GM12801 (cell line): ENCODE measurements around the gene PDXK.

Source experiments
- TF ChIP-seq, protein P1 (sequence below): IDR thresholded peaks from one replicate; pipeline ENCODE4 v1.5.1; 2011; ENCODE audit warnings: control low read depth; ENCODE audit not compliant: insufficient read length; ENCODE audit errors: extremely low read depth

Gene PDXK

DNA sequence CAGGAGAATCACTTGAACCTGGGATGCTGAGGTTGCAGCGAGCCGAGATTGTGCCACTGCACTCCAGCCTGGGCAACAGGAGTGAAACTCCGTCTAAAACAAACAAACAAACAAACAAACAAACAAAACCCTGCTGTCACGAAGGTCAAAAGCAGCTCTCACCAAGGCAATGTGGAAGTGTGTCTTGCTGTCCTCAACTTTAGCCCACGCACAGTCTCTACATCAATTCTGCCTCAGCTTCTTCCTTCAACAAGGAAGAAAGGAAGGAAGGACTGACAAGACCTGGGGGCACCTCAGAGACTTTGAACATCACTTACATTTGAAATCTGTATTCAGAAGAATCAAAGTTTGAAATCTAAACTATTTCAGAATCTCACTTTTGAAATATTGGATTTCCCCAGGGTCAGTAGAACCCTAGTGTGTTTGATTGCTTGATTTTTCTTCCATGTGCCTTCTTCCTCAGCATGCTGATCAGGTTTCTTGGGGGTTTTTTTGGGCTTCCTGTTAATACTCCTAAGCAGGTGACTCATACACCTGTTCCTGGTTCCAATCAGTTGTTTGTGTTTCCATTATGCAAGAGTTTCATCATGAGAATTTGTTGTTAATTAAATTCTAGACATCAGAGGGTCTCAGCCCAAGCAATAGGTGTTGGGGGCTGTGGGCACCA lies 63.6 kb downstream of the PDXK start:
- TF ChIP-seq, protein P1, sequence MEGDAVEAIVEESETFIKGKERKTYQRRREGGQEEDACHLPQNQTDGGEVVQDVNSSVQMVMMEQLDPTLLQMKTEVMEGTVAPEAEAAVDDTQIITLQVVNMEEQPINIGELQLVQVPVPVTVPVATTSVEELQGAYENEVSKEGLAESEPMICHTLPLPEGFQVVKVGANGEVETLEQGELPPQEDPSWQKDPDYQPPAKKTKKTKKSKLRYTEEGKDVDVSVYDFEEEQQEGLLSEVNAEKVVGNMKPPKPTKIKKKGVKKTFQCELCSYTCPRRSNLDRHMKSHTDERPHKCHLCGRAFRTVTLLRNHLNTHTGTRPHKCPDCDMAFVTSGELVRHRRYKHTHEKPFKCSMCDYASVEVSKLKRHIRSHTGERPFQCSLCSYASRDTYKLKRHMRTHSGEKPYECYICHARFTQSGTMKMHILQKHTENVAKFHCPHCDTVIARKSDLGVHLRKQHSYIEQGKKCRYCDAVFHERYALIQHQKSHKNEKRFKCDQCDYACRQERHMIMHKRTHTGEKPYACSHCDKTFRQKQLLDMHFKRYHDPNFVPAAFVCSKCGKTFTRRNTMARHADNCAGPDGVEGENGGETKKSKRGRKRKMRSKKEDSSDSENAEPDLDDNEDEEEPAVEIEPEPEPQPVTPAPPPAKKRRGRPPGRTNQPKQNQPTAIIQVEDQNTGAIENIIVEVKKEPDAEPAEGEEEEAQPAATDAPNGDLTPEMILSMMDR = no peak

DNA sequence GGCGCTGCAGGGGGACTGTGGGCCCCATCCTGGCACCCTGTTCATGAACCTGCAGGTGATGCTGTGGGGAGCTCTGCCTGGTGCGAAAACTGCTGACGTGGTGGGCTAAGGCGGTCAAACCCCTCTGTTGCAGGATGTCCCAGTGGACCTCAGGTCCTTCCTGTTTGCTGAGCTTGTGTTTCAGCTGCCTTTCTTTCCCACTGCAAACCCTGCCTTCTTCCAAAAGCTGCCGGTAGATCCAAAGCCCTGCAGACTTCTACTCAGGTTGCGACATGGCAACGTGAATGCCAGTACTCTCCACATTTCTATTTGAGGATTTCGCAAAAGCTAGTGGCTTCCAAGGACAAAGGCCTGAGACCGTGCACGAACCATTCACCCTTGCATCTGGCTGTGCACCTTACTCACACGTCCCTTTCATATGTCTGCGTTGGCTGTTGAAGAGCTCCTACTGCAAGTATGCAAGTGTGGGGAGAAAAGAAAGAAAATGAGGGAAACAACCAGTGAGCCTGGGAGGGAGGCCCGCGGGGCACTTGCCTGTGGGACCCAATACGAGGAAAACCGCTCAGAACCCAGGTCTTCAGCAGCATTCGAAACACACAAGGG lies 64.3 kb downstream of the PDXK start:
- TF ChIP-seq, protein P1 = no peak

GRCh38 chr21:43785134-43785533 lies 66.2 kb downstream of the PDXK start:
- TF ChIP-seq, protein P1 = no peak

GRCh38 chr21:43786300-43786806 lies 67.4 kb downstream of the PDXK start:
- TF ChIP-seq, protein P1 = no peak

DNA sequence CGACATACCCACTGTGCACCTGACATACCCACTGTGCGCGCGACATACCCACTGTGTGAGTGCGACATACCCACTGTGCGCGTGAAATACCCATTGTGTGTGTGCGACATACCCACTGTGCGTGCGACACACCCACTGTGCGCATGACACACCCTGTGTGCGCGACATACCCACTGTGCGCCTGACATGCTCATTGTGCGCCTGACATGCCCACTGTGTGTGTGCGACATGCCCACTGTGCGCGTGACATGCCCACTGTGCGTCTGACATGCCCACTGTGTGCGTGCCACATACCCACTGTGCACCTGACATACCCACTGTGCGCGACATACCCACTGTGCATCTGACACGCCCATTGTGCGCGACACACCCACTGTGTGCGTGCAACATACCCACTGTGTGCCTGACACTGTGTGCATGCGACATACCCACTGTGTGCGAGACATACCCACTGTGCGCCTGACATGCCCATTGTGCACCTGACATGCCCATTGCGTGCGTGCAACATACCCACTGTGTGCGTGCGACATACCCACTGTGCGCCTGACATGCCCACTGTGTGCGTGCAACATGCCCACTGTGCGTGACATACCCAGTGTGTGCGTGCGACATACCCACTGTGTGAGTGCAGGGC lies 68.0 kb downstream of the PDXK start:
- TF ChIP-seq, protein P1 = no peak

- TF ChIP-seq, protein P1 = no peak
Measured at GRCh38 chr21:43789276-43790009, 70.5 kb downstream of the PDXK start, which contains the start of gene RRP1. TSS of gene RRP1 (plus strand) at chr21:43789577. CDS start at chr21:43789630, 53 bp downstream.

GRCh38 chr21:43790010-43790524 lies 71.1 kb downstream of the PDXK start:
- TF ChIP-seq, protein P1 = no peak
